ENCODE measurements around the gene DNAH17.

DNAH17 gene

DNA sequence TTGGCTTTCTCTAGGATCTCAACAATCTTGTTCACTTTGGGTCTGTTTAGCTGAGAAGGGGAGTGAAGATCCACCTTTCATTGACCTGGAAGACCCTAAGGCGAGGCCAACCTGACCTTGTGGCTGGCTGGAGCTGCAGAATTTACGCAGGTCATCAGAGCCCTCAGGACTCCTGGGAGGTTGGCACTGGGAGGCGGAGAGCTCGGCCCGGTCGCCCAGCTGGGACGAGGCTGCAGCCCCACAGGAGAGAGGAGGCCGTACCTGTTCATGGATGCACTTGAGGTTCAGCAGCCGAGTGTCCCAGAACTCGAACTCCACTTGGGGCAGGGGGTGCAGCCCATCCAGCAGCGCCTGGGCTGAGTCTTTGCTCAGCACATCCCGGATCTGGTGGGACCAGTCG is 5.9 kb downstream of the DNAH17 start:
- no peak for DNase-seq

DNA sequence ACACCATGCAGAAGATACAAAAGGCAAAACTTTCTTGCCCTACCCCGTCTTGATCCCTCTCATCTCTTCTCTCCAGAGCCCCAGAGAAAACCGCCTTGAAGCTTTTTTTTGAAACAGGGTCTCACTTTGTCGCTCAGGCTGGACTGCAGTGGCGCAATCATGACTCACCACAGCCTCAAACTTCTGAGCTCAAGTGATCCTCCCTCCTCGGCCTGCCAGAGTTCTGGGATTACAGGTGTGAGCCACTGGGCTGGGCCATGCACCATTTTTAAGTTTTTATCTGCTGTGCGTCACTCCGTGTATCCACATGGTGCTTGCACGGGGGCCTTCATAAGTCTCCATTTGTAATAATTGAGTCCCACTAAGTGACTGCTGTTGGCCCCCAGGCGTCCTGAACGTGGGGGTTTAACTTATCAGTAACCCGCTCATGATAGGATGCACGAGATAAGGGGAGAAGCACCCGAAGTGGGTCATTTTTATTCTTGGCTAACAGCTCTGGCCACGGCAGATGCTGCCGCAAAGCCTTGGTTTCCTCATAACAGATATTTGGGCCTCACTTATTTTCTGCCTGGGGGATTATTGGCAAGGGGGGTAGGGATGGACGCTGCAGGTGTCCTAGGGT is 8.6 kb downstream of the DNAH17 start:
- no peak for DNase-seq

DNA sequence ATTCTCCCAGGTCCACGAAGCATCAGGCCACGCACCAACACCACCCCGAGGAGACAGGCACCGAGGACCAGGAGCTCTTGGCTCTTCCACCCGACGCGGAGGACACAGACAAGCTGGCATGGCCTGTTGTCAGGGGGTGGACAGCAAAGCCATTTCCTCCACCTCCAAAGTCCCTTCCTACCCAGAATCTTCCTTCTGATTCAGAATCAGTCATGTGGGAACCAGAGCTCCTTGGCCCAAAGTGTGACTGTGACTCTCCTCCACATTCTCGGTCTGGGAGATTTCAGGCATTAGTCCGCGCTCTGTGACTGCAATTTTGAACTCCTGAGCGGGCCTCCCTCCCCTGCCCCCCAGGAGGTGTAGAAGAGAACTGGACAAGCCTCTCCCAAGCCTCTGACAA is 9.2 kb downstream of the DNAH17 start:
- DNase-seq, result no peak

DNA sequence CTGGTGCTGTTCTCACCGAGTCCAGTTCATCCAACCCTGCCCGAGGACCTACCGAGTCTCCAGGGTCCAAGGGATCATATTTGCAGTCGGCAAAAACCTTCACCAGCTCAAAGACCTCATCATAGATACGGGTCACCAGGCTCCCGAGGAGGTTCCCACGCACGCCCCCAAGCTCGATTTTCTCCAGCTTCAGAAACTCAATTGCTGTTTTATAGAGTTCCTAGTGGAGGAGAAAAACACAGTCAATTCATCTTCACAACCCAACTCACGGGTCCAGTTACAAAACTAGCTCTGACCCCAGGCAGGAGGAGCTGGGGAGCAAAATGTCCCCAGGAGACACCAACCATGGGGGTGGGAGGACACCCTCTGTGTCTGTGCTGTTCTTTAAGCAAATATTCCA is 10.2 kb downstream of the DNAH17 start:
- DNase-seq, result no peak

DNA sequence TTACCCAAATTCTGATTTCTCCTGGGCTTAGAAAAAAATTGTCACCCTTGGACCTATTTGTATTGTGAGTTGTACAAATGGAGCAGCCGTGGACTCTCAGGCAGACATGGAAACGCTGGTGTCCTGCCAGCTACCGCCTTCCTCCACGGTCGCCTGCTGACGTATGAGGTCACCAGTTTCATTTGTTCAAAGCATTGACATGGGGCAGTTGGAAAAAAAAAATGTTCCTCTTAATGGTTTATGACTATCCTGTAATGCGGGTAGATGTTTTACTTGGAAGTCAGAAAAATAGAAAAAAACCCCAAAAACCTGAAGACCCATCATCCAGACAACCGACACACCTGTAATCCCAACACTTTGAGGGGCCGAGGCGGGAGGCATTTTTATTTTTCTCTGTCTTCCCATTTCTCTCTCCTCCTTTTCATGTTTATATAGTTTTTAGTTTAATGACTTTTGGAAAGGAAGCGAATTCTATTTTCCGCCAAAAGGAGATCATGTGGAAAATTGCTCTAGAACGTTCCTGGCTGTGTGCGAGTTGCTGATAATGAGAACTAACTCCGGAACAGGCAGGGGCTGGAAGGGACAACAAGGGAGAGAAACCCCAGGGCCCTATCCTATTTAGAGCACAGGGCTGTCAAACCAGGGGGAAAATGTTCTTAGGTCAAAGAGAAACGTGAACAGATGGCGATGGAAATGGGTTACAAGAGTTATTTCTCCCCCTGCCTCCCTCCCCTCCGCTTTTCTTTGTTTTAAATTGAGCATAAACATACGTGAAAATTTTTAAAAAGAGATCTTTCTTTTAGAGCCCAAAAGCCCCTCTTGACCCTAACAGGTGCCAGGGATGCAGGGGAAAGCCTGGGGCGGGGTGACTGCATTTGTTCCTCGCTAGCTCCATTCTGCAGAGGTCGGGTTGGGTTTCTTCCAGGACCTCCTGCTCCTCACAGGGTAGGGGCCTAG is 13.7 kb downstream of the DNAH17 start:
- DNase-seq, result no peak

DNA sequence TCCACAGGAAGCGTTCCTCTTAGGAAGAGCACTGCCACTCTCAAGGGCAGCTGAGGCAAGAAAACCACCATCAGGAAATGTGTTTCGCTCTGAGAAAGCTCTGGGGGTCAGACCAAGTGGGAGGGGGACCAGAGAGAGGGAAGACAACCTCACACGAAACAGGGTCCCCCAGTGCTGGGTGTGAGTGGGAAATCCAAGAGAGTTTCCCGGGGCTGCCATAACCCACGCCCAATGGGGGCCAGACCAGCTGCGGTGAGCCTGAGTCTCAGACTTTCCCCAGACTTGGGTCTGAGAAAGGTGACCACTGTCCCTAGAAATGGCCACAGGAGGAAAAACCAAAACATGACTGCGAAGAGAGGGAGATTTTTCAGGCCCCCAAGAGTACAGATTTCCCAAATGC is 14.5 kb downstream of the DNAH17 start:
- DNase-seq, result no peak

DNA sequence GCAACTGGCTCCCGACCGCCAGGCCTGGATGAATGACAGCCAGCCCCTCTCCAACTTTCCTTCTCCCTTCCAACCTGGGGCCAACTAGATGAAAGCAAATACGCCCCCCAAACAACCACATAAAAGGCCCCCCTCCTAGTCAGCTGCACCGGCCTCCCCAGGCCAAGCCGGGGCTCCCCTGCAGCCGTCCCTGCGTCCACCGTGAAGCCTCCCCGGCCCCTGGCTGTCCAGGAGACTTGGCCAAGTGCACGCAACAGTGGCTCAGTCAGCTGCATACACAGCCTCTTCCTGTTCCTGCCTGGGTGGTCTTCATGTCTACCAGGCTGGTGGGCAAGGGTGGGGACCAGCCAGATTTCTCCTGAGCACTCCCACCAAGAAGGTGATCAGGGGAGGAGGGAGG is 16.0 kb downstream of the DNAH17 start:
- DNase-seq, result no peak

DNA sequence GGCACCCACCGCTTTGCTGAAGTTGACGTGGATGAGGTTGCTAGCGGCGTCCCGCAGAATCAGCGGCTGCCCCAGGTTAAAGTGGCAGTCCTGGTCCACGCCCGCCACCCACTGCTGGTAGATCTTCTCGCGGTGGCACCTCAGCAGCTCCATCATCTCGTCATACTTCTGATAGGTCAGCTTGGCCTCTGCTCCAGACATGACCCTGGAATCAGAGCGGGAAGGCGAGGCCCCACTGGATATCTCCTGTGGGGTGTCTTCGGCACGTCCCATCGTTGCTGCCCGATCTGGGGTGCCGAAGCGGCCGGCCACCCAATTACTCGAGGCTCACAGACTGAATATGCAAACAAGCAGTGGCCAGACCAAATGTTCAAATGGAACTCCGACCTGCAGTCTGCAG is 16.5 kb downstream of the DNAH17 start:
- DNase-seq, result no peak

DNA sequence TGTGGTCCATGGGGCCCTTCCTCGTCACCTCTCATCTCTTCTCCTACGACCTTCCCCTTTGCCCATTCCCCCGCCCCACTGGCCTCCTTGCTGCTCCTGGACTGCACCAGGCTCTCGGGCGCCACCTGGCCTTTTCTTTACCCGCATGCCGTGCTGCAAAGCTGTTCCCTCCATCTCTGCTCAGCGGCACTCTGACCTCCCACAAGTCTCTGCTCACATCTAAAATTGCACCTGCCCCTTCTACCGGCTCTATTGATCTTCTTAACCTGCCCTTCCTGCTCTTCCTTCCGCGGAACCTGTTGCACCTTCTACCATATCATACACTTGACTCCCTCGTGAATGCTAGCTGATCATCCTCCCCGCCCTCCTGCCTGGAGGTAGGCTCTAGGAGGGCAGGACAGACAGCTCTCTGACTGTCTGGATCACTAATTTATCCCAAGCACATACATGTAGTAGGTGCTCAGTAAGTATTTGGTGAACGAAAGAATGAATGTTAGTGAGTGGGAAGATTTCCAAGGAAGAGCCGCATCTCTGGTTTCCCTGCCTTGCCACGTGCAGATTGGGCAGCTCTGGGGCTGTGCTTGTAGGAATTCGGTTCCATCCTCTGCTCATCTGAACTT is 17.3 kb downstream of the DNAH17 start:
- no peak for DNase-seq

DNA sequence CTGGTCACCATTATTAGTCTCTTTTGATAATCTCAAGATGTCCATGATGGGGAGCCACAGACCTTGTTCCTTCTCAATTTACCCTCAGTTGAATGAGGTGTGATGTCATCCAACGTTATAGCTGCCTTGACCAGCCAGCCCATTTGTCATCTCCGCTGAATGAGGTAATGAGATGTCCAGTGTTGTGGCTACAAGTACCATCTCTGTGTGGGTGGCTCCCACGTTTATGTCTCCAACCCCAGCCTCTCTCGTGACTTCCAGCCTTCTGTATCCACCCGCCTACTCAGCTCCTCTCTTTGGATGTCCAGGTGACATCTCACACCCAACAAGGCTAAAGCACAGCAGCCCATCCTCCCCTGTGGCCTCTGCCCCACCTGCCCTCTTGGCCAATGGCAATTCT is 18.2 kb downstream of the DNAH17 start:
- DNase-seq, result no peak

DNA sequence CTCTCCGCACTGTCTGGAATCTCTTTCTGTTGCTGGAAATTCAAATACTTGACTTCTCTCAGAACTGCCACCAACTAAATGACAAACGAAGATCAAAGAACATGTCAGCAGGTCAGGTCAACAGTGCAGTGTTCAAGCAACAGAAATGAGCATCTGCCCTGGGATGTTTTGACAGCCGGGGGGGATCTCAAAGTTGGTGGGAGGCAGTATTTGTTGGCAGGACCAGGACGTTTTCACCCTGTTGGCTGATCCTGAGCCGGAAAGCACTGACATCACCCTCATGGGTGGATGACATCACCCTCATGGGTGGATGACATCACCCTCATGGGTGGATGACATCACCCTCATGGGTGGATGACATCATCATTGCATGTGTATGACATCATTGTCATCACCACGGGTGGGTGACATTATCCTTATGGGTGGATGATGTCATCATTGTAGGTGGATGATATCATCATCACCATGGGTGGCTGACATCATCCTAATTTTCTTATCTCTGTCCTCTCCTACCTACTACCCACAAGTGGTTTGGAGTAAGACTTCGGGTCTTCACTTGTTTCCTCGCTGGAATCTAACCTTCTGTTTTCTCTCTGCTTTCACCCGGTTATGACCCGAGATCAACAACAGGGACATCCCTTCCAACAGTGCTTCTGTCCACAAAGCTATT is 18.9 kb downstream of the DNAH17 start:
- peak; percentile 36 to 53 for DNase-seq

DNA sequence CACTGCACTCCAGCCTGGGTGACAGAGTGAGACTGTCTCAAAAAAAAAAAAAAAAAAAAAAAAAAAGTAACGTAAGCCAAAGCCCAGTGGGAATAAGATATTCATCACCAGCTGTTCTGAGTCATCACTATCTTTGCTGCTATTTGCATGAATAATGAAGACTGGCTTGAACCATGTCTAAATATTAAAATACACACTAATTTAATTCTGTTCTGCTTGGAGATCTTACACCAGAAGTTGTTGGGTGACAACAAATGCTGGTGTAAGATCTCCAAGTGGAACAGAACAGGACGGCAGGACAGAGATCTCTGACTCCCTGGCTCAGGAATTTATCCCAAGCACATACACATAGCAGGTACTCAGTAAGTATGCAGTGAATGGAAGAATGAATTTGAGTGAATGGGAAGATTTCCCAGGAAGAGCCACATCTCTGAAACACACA is 19.6 kb downstream of the DNAH17 start:
- no peak for DNase-seq

DNA sequence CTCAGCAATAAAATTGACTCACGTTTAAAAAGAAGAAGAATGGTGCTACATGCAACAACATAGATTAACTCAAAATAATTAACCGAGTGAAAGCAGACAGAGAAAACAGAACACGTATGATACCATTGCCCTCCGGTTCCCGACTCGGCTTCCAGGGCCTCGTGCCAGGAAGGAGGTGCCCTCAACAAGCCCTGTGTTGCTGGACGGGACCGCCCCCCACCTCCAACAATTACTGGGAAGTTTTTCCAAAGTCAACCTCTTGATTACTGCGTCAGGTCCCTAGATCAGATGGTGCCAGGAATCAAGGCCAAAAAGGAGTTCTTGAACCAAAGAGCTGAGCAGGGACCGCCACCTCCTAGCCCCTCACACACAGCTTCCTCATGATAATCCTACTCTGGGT is 20.4 kb downstream of the DNAH17 start:
- no peak for DNase-seq

DNA sequence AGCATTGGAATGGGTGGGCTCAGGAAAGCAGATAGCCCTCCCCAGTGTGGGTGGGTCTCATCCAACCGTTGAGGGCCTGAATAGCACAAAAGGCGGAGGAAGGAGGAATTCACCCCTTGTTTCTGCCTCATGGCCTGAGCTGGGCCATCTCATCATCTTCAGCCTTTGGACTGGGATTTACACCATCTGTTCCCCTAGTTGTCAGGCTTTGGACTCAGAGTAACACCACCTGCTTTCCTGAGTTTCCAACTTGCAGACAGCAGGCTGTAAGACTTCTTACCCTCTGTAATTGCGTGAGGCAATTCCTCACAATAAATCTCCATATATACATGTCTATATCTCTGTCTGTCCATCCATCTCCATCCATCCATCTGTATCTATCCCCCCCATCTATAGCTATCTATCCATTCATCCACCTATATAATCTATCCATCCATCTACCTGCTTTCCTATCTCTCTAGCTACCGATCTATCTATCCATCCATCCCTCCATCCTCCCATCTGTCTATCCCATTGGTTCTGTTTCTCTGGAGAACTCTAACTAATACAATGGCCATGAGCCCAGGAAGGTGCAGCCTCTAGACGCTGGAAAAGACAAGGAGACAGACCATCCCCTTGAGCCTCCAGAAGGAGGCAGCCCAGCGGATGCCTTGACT is 21.3 kb downstream of the DNAH17 start:
- no peak for DNase-seq

DNA sequence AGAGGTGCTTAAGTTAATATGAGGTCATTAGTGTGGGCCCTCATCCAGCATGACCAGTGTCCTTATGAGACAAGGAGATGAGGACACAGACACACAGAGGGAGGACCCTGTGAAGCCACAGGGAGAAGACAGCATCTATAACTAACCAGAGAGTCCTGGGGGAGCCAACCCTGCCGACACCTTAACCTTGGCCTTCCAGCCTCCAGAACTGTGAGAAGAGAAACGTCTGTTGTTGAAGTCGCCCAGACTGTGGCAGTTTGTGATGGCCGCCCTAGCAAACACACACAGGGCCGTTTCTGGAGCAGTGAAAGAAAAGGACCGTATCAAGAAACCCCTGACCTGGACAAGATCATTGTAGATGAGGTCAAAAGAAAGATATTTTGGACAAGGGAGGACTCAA is 26.7 kb downstream of the DNAH17 start:
- no peak for DNase-seq

DNA sequence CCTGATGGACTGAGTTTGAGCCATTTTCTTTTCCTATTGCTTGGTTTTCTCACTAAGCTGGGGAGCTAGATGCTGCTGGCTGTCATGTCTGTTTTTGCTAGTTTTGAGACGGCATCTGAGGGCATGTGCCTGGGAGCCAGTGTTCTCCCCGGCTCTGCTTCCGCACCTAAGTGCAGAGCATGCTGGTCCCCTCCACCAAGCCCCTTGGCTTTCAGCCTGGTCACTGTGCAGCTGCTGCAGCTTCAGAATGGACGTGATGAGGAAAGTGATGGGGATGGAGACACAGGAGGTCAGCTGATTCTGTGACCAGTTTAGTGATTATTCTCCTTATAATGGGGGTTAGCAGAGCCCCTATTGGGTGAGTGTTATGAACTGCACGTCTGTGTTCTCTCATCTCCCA is 28.5 kb downstream of the DNAH17 start:
- no peak for DNase-seq

DNA sequence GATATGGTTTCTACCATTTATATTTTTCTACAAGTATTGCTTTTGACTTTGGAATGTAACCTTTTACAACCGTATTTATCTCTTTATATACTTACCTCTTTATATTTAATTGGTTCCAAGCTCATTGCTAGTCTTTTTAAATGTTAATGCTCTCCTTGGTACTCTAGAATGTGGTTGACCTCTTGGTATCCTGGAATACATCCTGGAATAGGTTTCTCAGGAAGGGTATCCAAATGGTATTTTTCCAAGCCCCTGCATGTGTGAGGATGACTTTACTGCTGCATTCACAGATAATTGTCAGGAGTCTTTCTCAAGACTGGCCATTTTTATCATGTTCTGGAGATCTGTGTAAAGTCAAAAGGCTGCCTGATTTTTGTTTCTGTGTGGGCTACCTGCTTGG is 30.2 kb downstream of the DNAH17 start:
- no peak for DNase-seq

DNA sequence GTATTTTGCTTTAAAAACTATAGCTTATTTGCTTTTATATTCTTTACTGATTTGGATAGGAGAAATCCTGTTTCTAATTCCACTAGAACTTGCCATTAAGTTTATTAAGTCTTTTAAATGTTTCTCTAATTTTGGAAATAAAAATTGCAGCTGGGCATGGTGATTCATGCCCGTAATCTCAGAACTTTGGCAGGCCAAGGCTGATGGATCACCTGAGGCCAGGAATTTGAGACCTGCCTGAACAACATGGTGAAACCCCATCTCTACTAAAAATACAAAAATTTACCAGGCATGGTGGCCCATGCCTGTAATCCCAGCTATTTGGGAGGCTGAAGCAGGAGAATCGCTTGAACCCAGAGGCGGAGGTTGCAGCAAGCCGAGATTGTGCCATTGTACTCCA is 30.7 kb downstream of the DNAH17 start:
- DNase-seq, result no peak

DNA sequence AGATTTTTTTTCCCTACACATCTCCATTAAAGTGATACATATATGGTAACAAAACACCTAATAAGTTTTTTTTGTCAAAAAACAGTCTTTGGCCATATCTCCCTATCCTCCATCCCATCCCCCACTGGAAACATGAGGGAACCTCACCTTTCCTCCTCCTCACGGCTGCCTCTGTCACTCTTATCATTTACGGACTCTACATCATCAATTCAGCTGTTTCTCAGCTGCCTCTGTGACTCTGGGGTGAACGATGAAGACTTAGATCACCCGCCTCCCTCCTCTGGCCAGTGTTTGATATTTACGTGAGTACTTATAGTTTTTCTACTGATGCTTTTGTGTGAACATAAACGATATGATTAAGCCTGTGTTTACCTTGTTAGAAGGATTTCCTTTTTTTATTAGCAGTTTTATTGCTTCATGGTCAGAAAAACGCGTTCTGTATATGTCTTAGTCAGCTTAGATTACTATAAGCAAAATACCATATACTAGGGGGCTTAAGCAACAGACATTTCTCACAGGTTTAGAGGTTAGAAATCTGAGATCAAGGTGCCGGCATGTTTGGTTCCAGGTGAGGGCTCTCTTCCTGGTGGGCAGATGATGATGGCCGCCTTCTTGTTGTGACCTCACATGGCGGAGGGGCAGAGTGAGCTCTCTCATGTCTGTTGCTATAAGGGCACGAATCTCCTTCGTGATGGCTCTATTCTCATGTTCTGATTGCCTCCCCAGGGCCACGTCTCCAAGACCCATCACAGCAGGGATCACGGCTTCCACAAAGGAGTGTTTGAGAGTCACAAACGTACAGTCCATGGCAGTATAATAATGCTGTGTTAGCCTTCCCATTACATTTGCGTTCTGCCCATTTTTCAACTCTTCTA is 32.1 kb downstream of the DNAH17 start:
- DNase-seq, result no peak

DNA sequence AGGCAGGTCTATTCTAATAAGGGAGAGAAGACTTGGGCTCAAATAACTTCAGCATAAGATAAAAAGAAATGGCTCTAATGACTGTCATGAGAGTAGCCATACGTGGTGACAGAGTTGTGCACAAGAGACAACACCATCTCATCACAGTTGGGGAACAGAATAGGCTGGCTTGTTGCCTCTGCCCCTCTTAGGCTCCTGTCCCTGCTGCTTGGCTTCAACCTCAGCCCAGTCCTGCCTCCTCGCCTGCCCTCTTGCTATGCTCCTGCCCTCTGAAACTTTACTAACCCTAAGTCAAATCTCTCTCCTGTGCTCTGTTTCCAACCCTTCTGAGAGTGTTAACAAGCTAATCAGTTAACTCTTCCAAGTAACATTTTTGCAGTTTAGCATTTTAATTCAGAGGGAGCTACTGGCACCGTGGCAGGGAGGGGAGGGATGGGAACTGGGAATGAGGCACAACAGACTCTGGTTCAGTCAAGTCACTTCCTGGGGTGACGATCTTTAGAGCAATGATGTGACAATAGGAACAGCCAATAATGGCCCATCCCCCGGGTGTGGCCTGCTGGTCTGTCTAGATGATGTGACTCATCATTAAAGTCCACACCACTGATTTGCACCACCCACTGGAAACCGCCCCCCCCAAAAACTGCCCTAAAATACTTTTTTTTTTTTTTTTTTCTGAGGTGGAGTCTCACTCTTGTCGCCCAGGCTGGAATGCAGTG is 35.5 kb downstream of the DNAH17 start:
- no peak for DNase-seq

DNA sequence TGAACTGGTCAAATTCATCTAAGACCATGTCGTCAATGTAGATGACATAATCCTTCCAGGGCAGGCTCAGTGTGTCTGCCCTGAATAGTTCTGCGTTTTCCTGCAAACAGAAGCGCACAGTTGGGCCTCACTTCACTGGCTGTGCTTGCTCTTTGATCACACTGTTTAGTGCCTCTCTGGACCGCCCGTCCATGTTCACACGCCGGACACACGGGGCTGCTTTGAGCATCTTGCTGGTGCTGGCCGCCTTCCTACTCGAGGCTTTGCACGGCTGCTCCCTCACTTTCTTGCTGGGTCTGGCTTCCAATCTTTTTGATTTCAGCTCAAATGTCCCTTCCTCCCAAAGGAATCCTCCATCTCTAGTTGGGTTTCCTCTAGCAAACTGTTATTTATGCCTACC is 37.4 kb downstream of the DNAH17 start:
- no peak for DNase-seq
